Anterior cingulate cortex (tissue), 58 donors: ENCODE measurements around the gene KRT13.
A peak's percentile ranks its signal among the peaks of the same experiment; 100 is the strongest.
"Not testable (repeated sequence)": the region's sequence is repeated elsewhere in the genome, so short reads cannot be mapped to it uniquely, and the experiment has no call there.

ENCODE experiments used
- DNase-seq, 58 donors: peaks; one replicate each; lab custom pipeline; 2025; lab: John Stamatoyannopoulos, UW

KRT13 gene

GRCh38 chr17:41505007-41505808 is at the start of gene KRT13:
TSS of gene KRT13 (minus strand) at chr17:41505612. CDS start at chr17:41505550, 62 bp downstream.
- DNase-seq, result no peak

- DNase-seq, result no peak
These were observed 48.7 kb upstream of the KRT13 start for GRCh38 chr17:41553987-41554680.

GRCh38 chr17:41553176-41553575 is 47.8 kb upstream of the KRT13 start:
- DNase-seq, result no peak

GRCh38 chr17:41552455-41552854 is 47.0 kb upstream of the KRT13 start:
- DNase-seq, result no peak

- DNase-seq, result no peak
These were observed 46.0 kb upstream of the KRT13 start for GRCh38 chr17:41551365-41551764.

GRCh38 chr17:41549596-41550039 is 44.2 kb upstream of the KRT13 start:
- no peak for DNase-seq

GRCh38 chr17:41548844-41549595 is 43.6 kb upstream of the KRT13 start:
- DNase-seq, result peak in 55 of 58 donors; percentile 13 to 84 (median 45)

GRCh38 chr17:41547921-41548843 is 42.8 kb upstream of the KRT13 start:
- DNase-seq, result peak in 32 of 58 donors; percentile 2 to 69 (median 15)

- no peak for DNase-seq
These were observed 42.0 kb upstream of the KRT13 start for GRCh38 chr17:41547378-41547841.

GRCh38 chr17:41546819-41547218 is 41.4 kb upstream of the KRT13 start:
- DNase-seq, result no peak

GRCh38 chr17:41545829-41546410 is 40.5 kb upstream of the KRT13 start:
- DNase-seq, result no peak

GRCh38 chr17:41544935-41545334 is 39.5 kb upstream of the KRT13 start:
- DNase-seq, result no peak

GRCh38 chr17:41544491-41544892 is 39.1 kb upstream of the KRT13 start:
- DNase-seq, result peak in 6 of 58 donors; percentile 3 to 28 (median 10)

GRCh38 chr17:41542786-41543185 is 37.4 kb upstream of the KRT13 start:
- DNase-seq, result not testable (repeated sequence)

- no peak for DNase-seq
These were observed 36.9 kb upstream of the KRT13 start for GRCh38 chr17:41542357-41542756.

GRCh38 chr17:41540921-41541625 is 35.7 kb upstream of the KRT13 start:
- no peak for DNase-seq

- DNase-seq, result no peak
These were observed 34.7 kb upstream of the KRT13 start for GRCh38 chr17:41539979-41540701.

GRCh38 chr17:41539071-41539492 is 33.7 kb upstream of the KRT13 start:
- DNase-seq, result no peak
